PC-9 (cell line): ENCODE results near the gene PGBD5.

Experiments used
- EZH2 ChIP-seq: fragments of 200-600 bp; sonication (generic); IDR thresholded peaks from 2 replicates; pipeline ENCODE4 v1.8.0; 2017; ENCODE audit warnings: antibody characterized with exemption, low read depth
- TF ChIP-seq, protein P1 (sequence below): fragments of 200-600 bp; sonication (generic); conservative IDR thresholded peaks from 2 replicates; pipeline ENCODE4 v1.6.1; 2017; ENCODE audit warnings: mixed run types, antibody characterized with exemption, mild to moderate bottlenecking, moderate library complexity

- TF ChIP-seq, protein P1, sequence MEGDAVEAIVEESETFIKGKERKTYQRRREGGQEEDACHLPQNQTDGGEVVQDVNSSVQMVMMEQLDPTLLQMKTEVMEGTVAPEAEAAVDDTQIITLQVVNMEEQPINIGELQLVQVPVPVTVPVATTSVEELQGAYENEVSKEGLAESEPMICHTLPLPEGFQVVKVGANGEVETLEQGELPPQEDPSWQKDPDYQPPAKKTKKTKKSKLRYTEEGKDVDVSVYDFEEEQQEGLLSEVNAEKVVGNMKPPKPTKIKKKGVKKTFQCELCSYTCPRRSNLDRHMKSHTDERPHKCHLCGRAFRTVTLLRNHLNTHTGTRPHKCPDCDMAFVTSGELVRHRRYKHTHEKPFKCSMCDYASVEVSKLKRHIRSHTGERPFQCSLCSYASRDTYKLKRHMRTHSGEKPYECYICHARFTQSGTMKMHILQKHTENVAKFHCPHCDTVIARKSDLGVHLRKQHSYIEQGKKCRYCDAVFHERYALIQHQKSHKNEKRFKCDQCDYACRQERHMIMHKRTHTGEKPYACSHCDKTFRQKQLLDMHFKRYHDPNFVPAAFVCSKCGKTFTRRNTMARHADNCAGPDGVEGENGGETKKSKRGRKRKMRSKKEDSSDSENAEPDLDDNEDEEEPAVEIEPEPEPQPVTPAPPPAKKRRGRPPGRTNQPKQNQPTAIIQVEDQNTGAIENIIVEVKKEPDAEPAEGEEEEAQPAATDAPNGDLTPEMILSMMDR, result no peak
- TF ChIP-seq EZH2, result no peak
Measured at GRCh38 chr1:230429067-230429735, 3.1 kb upstream of the PGBD5 start.
